Mucosa of descending colon (tissue), 3 donors: ENCODE results near the gene PLD5. TPM values are rescaled to one million over a fixed set of nuclear protein-coding genes. Genes with fewer than 3 reads are reported as not detected.
"Not testable (repeated sequence)": the region's sequence is repeated elsewhere in the genome, so short reads cannot be mapped to it uniquely, and the experiment has no call there.

Experiments
- ATAC-seq: fragments of 200-7000 bp; cut with Tn5 transposase; one replicate; pipeline ENCODE4 v1.9.1; 2020; ENCODE audit warnings: mild to moderate bottlenecking, moderate library complexity
- DNase-seq, 3 donors: peaks; one replicate each; pipeline ENCODE4 v3.0.0-alpha.2; 2020
- H3K36me3 ChIP-seq: fragments of 200-600 bp; one replicate; pipeline ENCODE4 v1.8.0; 2021; ENCODE audit warnings: low read depth, mild to moderate bottlenecking
- H3K4me1 ChIP-seq: fragments of 200-600 bp; one replicate; pipeline ENCODE4 v1.8.0; 2021; ENCODE audit warnings: low read depth, mild to moderate bottlenecking
- H3K4me3 ChIP-seq: fragments of 200-600 bp; one replicate; pipeline ENCODE4 v1.8.0; 2021; ENCODE audit warnings: mild to moderate bottlenecking
- H3K9me3 ChIP-seq: fragments of 200-600 bp; one replicate; pipeline ENCODE4 v1.8.0; 2021; ENCODE audit warnings: mild to moderate bottlenecking
- intact Hi-C, 2 donors: fragments of 100-400 bp; cut with DNase I in 1 of 2; cut with micrococcal nuclease in 1 of 2; formaldehyde crosslinking; loops; one replicate each; pipeline versions ENCODE4 v1.11.0 to v1.11.1; 2022; cut with DNase I, micrococcal nuclease
- total RNA-seq, 3 donors: library from RNA; stranded (reverse); fragmentation: NEBNext Ultra II Directional in 2 of 3; extraction: Animal tissue kit (Norgen Biotek cat#: 25700) in 2 of 3; gene quantifications; one replicate each; pipeline versions ENCODE4 v1.2.1 to v1.2.4, GENCODE V29; 2021 to 2023
- TF ChIP-seq, protein P1 (sequence below): fragments of 200-600 bp; IDR thresholded peaks from one replicate; pipeline ENCODE4 v1.8.0; 2022; ENCODE audit warnings: antibody characterized with exemption, mild to moderate bottlenecking
- donor health status: DM: no; HTN: no; CAD: no; lungs with moderate emphysema.
- donor health status: DM: no; HTN: no; CAD: no.
- donor health status: DM: no; HTN: yes; CAD: no.

The PLD5 gene
- total RNA-seq, 3 donors from 2014 or later, result 0.54 TPM; not detected in 2

- DNase-seq (no peak), ATAC-seq (no peak)
- TF ChIP-seq, protein P1, sequence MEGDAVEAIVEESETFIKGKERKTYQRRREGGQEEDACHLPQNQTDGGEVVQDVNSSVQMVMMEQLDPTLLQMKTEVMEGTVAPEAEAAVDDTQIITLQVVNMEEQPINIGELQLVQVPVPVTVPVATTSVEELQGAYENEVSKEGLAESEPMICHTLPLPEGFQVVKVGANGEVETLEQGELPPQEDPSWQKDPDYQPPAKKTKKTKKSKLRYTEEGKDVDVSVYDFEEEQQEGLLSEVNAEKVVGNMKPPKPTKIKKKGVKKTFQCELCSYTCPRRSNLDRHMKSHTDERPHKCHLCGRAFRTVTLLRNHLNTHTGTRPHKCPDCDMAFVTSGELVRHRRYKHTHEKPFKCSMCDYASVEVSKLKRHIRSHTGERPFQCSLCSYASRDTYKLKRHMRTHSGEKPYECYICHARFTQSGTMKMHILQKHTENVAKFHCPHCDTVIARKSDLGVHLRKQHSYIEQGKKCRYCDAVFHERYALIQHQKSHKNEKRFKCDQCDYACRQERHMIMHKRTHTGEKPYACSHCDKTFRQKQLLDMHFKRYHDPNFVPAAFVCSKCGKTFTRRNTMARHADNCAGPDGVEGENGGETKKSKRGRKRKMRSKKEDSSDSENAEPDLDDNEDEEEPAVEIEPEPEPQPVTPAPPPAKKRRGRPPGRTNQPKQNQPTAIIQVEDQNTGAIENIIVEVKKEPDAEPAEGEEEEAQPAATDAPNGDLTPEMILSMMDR, result no peak
- Histone ChIP-seq H3K4me3 (no peak overlapping the region), H3K9me3 (peaks cover 25% of the 10 kb centered on the region), H3K36me3 (no peaks in the 10 kb centered on the region), H3K4me1 (no peaks in the 10 kb centered on the region)
- intact Hi-C loops, result no loop called here
These were observed 120.2 kb downstream of the PLD5 start for GRCh38 chr1:242404296-242404695.

DNA sequence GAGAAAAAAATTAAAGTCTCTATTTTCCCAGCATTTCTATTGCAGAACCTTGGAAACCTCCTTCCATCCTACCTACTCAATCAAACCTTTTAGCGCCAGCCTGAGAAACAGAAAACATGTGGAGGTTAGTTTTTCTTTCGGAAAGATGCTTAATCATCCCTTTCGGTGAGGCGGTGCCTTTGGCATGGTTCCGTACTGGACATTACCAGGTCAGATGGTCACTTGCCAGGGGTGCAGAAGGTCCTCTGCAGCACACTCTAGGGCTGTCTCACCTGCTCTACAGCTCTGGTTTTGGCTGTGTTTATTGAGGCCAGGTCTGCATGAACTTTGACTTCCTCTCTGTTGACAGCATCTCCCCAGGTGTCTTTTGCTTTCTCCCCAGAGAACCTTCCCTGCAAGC is 121.5 kb downstream of the PLD5 start:
- TF ChIP-seq, protein P1, result no peak
- H3K36me3 ChIP-seq, result no peaks in the 10 kb centered on the region

GRCh38 chr1:242401937-242402336 is 122.6 kb downstream of the PLD5 start:
- H3K4me3 ChIP-seq, result no peak overlapping the region
- no peaks in the 10 kb centered on the region for H3K4me1 ChIP-seq
- ATAC-seq (no peak), DNase-seq (no peak)
- no peaks in the 10 kb centered on the region for H3K36me3 ChIP-seq
- intact Hi-C loops, result no loop called here
- TF ChIP-seq, protein P1, result no peak
- peaks cover 6% of the 10 kb centered on the region for H3K9me3 ChIP-seq

More for the DNA sequence above, 121.5 kb downstream of the PLD5 start:
- no peak for DNase-seq
- no peak for ATAC-seq
- Histone ChIP-seq H3K9me3 (peaks cover 14% of the 10 kb centered on the region), H3K4me1 (no peaks in the 10 kb centered on the region), H3K4me3 (no peak overlapping the region)
- intact Hi-C loops, result no loop called here

- DNase-seq (no peak), ATAC-seq (no peak)
- Histone ChIP-seq H3K4me1 (no peaks in the 10 kb centered on the region), H3K4me3 (no peak overlapping the region), H3K36me3 (no peaks in the 10 kb centered on the region), H3K9me3 (peaks cover 11% of the 10 kb centered on the region)
- TF ChIP-seq, protein P1, result no peak
- intact Hi-C loops, result no loop called here
These were observed 126.1 kb downstream of the PLD5 start for GRCh38 chr1:242398351-242398750.

DNA sequence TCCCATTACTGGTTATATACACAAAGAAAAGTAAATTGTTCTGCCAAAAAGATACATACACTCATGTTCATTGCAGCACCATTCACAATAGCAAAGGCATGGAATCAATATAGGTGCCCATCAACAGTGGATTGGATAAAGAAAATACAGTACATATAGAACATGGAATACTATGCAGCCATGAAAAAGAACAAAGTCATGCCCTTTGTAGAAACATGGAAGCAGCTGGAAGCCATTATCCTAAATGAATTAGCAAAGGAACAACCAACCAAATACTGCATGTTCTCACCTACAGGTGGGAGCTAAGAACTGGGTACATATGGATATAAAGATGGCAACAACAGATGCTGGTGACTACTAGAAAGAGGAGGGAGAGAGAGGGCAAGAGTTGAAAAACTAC is 132.6 kb downstream of the PLD5 start:
- Histone ChIP-seq H3K9me3 (peaks cover 18% of the 10 kb centered on the region), H3K4me1 (no peaks in the 10 kb centered on the region), H3K4me3 (no peak overlapping the region), H3K36me3 (no peaks in the 10 kb centered on the region)
- intact Hi-C loops, result no loop called here
- no peak for ATAC-seq
- TF ChIP-seq, protein P1, result no peak
- no peak for DNase-seq

DNA sequence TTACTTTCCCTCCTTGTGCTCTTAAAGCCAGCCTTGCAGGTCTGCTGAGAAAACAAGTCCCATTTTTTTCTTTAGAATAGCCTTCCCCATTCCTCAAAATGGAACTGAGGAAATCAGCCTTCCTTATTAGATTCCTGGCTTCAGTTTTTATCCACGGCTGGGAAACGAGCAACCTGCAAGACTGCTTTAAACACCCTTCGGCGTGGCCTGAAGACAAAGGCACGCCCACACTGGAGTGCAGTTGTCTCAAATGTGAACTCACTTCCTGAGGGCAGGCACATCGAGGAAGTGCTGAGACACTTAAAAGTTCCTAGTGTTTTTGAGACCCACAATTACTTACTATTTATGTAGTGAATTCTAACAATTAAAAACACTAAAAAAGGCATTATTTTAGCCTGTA is 148.4 kb downstream of the PLD5 start:
- H3K36me3 ChIP-seq, DNase-seq, H3K4me3 ChIP-seq, ATAC-seq, H3K4me1 ChIP-seq, intact Hi-C loops: not testable (repeated sequence)
- H3K9me3 ChIP-seq, result peaks cover 39% of the 10 kb centered on the region

- H3K4me3 ChIP-seq, intact Hi-C loops, DNase-seq, ATAC-seq, H3K36me3 ChIP-seq, H3K4me1 ChIP-seq: not testable (repeated sequence)
- H3K9me3 ChIP-seq, result peaks cover 10% of the 10 kb centered on the region
These were observed 174.1 kb downstream of the PLD5 start for GRCh38 chr1:242350446-242350845.
